PC-9 (cell line): ENCODE measurements around the gene SLC7A6.

ENCODE experiments used
- EZH2 ChIP-seq: fragments of 200-600 bp; sonication (generic); IDR thresholded peaks from 2 replicates; pipeline ENCODE4 v1.8.0; 2017; ENCODE audit warnings: antibody characterized with exemption, low read depth
- TF ChIP-seq, protein P1 (sequence below): fragments of 200-600 bp; sonication (generic); conservative IDR thresholded peaks from 2 replicates; pipeline ENCODE4 v1.6.1; 2017; ENCODE audit warnings: mixed run types, antibody characterized with exemption, mild to moderate bottlenecking, moderate library complexity

DNA sequence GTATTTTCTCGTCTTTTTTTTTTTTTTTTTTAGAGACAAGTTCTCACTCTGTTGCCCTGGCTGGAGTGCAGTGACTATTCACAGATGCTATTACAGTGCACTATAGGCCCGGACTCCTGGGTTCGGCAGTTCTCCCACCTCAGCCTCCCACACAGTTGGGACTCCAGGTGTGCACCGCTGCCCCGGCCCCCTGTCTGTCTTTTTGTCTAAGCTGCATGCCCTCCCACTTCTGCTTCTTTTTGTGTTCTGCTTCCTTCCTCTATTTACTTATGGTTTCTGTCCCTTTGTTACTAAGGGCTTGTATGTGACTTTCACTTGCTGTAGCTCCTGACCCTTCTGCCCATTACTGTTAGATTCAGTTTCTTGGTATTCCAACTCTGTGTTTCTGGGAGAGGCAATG lies 20.5 kb downstream of the SLC7A6 start:
- TF ChIP-seq EZH2: no peak
- TF ChIP-seq, protein P1, sequence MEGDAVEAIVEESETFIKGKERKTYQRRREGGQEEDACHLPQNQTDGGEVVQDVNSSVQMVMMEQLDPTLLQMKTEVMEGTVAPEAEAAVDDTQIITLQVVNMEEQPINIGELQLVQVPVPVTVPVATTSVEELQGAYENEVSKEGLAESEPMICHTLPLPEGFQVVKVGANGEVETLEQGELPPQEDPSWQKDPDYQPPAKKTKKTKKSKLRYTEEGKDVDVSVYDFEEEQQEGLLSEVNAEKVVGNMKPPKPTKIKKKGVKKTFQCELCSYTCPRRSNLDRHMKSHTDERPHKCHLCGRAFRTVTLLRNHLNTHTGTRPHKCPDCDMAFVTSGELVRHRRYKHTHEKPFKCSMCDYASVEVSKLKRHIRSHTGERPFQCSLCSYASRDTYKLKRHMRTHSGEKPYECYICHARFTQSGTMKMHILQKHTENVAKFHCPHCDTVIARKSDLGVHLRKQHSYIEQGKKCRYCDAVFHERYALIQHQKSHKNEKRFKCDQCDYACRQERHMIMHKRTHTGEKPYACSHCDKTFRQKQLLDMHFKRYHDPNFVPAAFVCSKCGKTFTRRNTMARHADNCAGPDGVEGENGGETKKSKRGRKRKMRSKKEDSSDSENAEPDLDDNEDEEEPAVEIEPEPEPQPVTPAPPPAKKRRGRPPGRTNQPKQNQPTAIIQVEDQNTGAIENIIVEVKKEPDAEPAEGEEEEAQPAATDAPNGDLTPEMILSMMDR: no peak
